Activated T-cell treated with anti-CD3 and anti-CD28 coated beads for 1 hour (primary cell): ENCODE results near the gene HIRIP3.

Source experiments
- DNase-seq: peaks from one replicate; pipeline ENCODE4 v3.0.0-alpha.2; 2020; ENCODE audit warnings: low read depth

The HIRIP3 gene

DNA sequence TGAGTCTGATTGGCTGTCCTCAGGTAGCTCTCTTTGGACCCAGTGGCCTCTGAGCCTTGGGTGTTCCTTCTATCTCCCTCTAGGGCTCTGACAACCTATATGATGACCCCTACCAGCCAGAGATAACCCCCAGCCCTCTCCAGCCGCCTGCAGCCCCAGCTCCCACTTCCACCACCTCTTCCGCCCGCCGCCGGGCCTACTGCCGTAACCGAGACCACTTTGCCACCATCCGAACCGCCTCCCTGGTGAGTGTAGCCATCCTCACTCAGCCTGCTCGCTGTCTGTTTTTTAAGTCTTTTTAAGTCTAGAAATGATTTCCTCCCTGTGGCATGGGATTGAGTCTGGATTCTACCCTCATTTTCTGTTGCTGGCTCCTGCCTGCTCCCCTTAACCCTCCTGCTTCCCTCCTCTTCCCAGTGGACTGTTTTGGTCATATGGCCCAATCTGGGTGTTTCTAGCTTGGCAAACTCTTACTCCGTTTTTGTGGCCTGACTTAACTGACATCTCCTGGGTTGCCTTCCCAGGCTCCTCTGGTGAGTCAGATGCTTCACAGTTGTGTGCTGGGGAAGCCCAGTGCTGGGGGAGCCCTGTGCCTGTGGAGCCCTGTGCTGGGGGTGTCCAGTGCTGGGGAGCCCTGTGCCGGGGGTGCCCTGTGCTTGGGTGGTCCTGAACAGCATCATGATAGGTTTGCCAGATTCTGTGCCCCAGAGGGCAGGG, 11.8 kb downstream of the HIRIP3 start:
- no peak for DNase-seq

DNA sequence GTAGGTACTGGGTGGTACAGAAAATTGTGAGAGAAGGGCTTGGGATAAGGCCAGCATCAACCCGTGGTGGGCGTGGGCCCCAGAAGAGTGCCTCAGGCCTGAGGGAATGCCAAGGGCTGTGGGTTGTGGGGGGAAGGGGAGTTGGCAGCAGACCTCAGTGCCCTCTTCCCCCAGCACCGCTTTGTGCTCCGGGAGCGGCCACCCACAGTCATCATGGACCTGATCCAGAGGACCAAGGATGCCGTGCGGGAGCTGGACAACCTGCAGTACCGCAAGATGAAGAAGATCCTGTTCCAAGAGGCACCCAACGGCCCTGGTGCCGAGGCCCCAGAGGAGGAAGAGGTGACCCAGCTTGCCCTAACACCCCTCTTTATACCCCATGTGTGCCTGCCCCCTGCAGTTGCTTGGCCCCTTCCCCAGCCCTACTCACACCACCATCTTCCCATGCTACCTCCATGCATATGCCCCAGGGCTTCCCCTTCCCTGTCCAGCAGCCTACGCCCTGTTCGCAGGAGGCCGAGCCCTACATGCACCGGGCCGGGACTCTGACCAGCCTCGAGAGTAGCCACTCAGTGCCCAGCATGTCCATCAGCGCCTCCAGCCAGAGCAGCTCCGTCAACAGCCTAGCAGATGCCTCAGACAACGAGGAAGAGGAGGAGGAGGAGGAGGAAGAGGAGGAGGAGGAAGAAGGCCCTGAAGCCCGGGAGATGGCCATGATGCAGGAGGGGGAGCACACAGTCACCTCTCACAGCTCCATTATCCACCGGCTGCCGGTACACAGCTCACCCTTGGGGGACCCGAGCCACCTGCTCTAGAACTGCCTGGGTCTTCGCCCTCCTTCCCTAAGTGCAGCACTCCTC, 12.6 kb downstream of the HIRIP3 start:
- no peak for DNase-seq

DNA sequence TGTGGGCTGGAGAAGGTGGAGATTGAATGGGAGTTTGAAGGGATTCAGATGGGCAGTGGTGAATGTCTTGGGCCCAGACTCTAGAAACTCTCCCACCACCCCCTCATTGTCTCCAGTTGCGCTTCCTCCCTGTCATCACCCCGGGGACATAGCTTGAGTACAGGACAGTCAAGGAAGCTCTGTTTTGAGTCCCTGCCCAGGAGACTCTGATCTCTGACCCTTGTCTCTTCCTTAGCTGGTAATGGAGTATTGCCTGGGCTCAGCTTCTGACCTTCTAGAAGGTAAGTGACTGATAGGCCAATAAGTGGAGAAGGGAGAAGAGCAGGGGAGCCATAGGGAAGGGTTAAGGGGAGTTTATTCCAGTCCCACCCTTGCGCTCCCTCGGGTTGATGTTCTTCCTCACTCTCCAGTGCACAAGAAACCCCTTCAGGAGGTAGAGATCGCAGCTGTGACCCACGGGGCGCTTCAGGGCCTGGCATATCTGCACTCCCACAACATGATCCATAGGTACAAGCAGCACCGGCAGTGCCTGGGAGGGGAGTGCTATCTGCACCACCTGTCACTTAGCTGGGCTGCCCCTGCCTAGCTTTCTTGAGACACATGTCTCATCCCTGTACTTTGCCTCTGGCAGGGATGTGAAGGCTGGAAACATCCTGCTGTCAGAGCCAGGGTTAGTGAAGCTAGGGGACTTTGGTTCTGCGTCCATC, 16.7 kb downstream of the HIRIP3 start:
- DNase-seq: no peak

DNA sequence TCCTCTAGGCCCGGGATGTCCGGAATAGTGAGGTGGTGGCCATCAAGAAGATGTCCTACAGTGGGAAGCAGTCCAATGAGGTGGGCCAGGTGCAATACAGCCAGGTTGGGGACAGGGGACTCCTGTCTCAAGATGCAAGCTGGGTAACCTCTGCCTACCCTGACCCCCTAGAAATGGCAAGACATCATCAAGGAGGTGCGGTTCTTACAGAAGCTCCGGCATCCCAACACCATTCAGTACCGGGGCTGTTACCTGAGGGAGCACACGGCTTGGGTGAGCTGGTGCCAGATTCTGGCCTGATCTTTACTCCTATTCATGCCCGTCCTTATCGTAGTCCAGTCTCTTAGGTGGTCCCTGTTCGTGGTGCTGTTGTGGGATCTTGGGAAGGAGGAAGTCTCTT, 17.3 kb downstream of the HIRIP3 start:
- DNase-seq: no peak

DNA sequence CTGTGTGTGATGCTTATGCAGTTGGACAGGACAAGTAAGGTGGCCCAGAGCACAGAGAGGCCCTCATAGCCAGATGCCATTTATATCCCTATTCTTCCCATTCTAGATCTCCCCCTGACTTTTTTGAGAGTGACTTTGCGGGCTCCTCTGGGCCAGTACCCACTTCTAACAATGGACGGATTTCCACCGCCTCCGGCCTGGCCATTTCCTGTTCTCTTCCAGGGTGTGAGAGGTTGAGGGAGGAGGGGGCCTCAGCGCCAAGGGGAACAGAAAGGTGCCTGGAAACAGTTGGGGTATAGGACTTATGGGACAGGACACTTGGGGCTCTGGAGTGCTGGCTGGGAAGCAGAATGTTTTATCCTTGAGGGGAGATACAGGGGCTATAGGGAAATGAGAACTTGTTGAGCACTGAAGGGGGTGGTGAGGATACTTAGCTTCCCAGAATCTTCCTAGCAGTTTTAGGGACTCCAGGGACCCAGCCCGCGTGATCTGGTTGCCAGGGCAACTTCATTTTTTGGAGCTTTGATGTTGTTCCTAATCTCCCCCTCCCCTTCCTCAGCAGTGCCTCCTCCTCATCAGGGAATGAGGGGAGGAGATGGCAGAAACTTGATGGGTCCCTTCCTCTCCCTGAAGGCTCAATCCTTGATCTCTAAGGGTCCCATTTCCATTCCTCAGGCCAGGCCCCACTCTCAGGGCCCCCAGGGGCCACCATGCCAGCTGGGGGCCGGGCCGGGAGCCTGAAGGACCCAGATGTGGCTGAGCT, 18.2 kb downstream of the HIRIP3 start:
- no peak for DNase-seq

DNA sequence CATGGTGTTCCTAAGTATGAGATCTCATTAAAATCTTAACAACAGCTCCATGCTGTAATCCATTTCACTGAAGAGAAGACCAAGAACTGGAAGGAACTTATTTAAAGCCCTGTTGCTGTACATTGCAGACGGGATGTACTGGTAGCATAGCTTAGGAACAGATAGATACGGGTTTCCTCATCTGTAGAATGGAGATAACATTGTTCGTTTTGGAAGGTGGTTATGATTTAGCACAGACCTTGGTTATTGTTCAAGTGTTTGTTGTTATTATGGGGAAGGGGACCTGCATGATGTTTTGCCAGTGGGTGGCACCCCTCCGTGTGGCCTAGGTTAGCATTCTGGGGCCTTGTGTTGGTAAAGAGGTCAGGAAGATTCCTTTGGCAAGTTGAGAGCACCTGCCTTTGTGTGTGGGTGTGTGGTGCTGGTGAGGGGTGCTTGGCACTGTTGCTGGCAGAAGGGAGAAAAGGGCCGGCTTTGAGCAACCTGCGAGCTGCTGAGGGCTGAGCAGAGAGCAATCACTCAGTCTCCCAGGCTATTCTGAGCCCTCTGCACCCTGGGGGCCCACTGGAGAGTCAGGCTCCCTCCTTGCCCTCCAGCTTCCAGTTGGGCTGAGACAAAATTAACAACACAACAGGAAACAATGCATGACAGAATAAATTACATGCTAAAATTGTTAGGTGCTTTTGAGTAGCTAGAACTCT, 19.5 kb downstream of the HIRIP3 start:
- no peak for DNase-seq

DNA sequence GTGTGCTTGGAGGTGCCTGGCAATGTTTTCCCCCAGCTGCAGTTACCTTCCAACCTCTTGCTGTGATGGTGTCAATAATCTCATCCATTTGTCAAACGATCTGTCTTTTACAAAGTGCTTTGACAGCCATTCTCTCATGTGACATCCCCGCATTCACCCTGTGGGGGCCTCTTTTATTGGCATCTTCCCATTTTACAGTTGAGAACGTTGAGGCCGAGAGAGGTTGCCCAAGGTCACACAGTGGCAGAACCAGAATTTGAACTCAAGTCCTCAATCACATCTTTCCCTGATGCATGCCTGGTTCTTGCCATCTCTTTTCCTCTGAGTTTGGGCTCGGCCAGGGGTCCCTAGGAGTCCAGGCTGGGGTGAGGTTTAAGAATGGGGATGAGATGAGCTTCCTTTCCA, 20.3 kb downstream of the HIRIP3 start:
- DNase-seq: no peak

DNA sequence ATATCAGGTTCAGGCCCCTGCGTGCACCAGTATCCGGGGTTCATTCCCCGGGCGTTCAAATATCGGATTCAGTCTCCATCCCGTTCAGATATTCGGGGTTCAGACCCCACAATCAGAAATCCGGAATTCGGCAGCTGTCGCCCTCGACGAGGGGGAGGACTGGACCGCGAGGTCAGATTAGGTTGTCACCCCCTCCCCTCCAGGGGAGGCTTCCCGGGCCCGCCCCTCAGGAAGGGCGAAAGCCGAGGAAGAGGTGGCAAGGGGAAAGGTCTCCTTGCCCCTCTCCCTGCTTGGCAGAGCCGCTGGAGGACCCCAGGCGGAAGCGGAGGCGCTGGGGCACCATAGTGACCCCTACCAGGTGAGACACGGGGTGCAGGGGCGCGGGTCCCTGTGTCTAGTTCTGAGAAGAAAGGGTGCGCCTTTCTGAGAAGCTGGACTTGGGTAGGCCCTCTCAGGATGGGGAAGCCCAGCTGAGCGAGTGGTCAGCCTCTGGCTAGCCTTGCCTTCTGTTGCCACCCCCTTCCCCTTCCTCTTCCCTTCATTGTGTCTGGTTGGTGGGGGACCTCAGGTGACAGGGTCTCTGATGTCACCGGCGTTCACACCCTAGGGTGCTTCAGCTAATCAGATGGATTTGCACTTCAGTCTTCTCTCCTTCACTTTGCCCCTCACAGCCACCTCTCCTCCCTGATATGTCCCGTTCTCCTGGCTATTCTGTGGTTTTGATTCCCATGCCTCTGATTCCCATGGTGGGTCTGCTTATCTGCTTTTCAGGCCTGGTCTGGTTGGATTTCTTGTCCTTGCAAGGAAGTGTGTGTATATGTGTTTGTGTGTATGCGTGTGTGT, 20.9 kb downstream of the HIRIP3 start:
- DNase-seq: no peak

DNA sequence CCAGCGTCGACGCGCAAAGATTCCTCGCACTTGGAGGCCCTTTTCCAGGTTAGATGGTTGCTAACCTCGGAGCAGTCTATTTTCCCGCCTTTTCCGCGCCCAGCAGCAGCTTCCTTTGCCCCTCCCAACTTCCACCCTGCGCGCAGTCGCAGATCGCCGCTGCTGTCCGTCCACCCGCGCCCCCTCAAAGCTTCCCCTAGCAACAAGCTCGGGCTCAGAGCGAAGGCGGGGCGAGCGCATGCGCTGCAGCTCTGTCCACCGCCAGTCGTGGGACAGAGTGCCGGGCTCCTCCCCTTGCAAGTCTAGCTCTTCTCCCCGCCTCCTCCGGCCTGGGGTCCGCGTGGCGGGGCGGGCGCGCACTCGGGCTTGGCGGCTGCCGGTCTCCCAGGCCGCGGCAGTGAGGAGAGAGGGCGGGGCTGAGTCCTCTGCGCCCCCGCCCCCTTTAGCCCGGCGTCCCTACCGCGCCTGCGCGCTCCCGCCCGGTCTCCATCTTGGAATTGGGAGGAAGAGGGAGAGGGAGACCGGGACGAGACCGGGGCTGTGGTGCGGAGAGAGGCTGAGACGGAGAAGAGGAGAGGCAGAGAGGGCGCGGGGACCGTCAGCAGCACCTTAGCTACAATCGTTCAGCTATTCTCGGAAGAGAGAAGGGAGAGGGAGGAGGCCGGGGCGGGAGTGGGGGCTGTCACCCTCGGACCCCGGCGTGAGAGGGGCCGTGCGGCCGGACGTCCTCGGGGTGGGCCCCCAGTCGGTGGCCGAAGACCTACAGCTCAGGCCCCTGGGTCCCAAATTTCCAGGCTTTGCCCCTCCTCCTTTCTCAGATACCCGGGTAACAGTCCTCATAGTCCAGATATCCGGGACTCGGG, 21.8 kb downstream of the HIRIP3 start, which contains the start of gene TAOK2:
TSS of gene TAOK2 (plus strand) at position 485 of the 863 bp plus-strand sequence. CDS start 3,905 bp downstream, outside the sequence.
- peak; percentile 86 for DNase-seq

DNA sequence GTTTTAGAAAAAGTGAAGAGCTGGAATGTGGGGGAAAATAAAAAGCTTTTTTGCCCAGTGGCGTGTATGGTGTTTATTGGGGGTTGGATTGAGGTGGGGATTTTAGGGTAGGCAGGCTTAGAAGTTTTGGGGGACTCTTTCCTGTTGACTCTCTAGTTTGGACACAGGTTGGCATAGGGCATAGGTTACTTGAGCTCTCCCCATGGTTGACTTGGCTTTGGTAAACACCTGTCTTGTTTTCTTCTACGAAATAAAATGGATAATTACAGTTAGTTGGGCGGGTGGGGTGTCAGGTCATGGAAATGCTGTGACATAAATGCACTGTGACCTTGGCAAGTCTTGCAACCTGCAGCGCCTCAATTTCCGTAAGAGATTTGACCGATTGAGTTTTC, 22.4 kb downstream of the HIRIP3 start:
- DNase-seq: no peak

DNA sequence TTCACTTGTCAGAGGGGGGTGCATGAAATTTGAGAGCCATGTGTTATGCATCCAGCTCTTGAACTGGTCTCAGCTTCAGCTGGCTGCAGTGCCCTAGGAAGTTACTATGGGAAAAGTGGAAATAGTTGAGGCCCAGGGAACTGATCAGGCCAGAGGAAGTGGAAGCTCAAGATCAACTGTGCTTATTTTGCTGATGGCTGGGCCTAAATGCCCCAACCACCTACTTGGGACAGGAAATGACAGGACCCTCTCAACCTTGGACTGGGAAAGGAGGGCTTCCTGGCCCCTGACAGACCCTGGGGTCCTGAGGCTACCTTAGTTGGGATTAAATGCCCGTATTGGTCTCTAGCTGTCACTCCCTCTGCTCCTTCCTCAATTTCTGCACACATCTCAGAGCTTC, 22.9 kb downstream of the HIRIP3 start:
- DNase-seq: no peak

DNA sequence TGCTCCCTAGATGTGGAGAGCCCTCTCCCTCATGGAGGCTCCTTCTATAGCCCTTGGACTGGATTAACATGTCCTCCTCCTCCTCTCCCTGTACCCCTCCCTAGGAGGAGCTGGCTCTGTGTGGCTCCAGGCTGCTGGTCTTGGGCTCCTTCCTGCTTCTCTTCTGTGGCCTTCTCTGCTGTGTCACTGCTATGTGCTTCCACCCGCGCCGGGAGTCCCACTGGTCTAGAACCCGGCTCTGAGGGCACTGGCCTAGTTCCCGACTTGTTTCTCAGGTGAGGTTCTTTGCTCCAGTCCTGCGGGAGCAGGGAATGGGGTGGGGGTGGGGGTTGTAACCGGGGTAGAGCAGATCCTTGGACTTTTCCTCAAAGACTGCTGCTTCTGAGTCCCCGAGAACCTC, 24.1 kb downstream of the HIRIP3 start:
- DNase-seq: no peak

DNA sequence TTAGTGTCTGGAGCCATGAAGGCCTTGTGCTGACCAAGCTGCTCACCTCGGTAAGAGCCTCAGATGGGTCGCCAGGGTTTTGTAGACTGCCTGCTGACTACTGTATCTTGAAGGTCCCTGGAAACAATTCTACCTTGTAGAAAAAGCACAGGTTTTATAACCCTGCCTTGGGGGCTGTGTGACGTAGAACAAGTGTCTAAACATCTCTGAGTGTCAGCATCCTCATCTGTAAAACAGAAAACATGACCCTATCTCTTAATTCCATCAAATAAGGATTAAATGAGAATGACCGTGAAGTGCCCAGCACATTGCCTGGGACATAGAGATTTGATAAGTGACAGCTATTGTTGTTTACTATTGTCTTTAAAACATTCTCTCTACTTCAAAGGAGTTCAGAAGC, 27.2 kb downstream of the HIRIP3 start:
- DNase-seq: no peak

DNA sequence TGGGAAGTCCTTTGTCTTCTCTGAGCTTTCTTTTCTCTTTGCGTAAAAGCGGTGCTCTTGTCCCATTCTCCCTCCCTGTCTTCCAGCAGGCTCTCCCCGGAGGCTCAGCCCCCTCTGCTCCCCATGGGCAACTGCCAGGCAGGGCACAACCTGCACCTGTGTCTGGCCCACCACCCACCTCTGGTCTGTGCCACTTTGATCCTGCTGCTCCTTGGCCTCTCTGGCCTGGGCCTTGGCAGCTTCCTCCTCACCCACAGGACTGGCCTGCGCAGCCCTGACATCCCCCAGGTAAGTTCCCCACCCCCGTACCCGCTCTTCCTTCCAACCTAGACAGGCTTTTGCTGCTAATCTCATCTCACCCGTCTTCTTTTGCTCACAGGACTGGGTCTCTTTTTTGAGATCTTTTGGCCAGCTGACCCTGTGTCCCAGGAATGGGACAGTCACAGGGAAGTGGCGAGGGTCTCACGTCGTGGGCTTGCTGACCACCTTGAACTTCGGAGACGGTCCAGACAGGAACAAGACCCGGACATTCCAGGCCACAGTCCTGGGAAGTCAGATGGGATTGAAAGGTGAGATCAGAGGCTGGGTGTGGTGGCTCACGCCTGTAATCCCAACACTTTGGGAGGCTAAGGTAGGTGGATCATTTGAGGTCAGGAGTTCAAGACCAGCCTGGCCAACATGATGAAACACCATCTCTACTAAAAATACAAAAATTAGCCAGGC, 32.2 kb downstream of the HIRIP3 start:
- no peak for DNase-seq

DNA sequence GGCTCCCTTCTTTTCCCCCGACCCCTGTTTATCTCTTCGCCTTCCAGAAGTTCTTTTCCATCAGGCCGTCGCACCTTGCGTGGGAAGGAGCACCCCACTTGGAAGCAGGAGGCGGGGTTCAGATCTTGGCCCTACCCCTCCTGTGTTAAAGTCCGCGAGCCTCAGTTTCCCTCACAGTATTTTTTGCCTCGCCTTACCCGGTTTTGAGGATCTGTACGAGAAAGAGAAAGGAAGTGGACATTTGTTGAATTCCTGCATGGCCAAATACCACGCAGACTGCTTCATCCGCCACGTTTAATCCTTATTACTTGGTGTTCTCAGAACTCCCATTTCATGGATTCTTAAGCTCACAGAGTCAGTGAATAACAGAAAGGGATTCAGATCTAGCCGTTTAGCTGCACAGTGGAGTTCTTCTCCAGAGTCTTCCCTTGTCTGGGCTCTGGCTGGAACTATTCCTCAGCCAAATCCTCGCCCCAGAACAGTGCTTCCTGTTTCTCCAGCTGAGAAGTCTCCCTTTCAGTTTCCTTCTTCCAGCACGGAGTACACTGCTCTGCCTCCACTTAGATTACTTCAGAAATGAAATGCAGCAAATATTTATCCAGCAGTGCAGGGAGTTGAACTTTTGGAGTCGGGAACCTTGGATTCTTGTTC, 32.9 kb downstream of the HIRIP3 start:
- no peak for DNase-seq

DNA sequence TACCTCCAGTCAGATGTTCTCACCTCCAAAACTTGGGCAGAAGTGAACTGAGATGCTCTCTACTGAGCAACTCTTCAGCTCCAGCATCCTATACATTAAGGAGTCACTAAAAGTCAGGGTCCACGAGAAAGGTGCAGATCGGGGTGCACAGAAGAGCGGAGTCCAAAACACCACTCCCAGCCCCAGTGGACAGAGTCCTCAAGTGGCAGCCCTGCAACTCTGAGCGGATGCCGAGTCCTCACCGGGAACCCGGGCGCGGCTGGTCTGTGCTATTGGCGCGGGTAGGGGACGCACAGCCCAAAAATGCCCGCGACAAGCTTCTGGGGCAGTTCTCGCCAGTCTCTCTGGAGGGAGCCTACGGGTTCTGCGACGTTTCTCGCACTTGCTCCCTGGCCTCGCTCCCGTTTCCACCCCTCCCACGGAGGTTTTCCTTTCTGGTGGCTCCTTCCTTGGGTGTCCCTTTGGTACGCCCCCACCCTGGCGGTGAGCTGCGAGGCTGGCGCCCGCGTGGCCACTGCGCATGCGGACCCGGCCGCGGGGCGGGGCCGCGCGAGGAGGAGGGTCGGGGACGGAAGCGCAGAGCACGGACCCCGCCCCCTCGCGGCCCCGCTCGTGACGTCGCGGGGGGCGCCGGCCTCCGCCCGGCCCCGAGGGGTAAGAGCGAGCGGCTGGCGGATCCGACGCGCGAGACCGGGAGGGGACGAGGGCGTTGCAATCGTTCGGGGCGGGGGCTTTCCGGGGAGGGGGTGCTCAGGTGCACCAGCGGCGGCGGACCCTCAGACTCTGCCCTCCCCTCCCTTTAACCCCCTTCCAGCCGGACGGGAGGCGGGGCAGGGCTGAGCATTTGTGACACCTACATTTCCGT, 33.7 kb downstream of the HIRIP3 start, which contains the start of gene TMEM219:
TSS of gene TMEM219 (plus strand) at position 601 of the 865 bp plus-strand sequence. CDS start 1,065 bp downstream, outside the sequence.
- DNase-seq: peak; percentile 91

DNA sequence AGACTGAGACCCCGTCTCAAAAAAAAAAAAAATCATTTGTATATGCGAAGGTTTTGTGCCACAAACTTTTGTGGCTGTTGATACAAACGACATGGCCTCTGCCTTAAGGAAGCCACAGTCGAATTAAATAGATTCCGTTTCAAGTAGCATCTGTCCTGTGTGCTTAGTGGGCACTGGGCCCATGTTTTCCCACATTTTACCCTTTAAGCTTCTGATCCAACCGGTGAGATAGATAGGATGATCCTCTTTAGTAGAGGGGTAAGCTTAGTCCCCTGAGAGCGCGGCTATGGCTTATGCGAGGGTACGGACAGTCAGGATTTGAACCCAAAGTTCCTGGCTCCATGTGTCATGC, 34.3 kb downstream of the HIRIP3 start:
- no peak for DNase-seq
